Right lung (tissue), 5 donors: ENCODE measurements around the gene BMP10. TPM values are rescaled to one million over a fixed set of nuclear protein-coding genes. Genes with fewer than 3 reads are reported as not detected.
"Not testable (repeated sequence)": the region's sequence is repeated elsewhere in the genome, so short reads cannot be mapped to it uniquely, and the experiment has no call there.

ENCODE experiments used
- DNase-seq, 2 donors: peaks; one replicate each; pipeline ENCODE4 v3.0.0-alpha.2; 2013
- polyA plus RNA-seq, 5 donors: library from polyadenylated mRNA; unstranded; fragments of 120-200 nt; gene quantifications; one replicate each; pipeline versions ENCODE4 v1.2.1 to v1.2.3, GENCODE V29; 2013; ENCODE audit warnings: inconsistent platforms in 1 of 5, low replicate concordance in 1 of 5; ENCODE audit not compliant: insufficient read length in 5 of 5, insufficient read depth in 1 of 5

BMP10 gene
- polyA plus RNA-seq, 5 donors: not detected

GRCh38 chr2:68895981-68896380 lies 24.8 kb upstream of the BMP10 start:
- not testable (repeated sequence) for DNase-seq

DNA sequence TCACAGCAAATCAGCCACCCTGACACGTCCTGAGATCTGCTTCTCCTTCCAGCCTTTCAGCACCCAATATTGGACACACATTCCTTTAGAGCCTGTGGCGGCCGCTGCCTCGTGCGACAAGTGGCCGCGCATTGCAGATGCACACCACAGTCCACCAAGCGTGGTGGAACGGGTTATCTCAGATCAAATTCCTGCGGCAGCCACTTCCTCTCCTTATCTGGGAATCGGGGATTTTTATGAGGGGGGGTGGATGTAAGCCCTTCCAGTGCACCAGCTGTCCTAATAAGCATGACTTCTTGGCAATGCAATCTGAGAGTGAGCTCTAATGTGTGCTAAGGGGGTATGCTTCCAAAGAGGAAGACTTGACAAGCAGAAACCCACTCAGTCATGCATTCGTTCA lies 18.3 kb upstream of the BMP10 start:
- DNase-seq: no peak

GRCh38 chr2:68889021-68889420 lies 17.8 kb upstream of the BMP10 start:
- DNase-seq: no peak

DNA sequence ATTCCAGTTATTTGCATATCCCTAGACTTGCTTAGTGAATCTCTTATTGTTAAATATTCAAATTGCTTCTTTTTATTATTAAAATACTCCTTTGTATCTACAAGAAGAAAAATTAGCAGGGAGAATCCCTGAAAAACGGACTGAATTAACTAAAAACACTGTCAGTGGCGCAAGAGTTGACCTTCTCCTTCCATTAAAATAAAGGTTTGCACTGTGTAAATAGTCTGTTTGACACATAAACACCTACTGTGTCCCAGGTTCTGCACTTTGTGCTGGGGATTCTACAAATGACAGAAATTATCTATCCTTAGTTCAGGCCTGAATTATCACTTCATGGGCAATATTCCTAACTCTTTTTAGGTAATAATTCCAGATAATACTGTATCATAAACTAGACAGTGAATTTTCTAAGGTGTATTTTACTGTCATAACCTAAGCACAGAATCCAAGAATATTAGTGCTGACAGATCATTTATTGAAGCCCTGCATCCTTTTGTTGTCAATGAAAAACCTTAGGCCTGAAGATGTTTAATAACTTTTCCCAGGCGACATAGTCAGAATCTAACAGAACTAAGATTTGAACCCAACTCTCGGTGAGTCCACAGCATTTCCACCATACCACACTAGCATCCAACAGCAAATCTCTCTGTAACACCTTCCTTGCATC lies 17.0 kb upstream of the BMP10 start:
- DNase-seq: no peak

GRCh38 chr2:68885811-68886075 lies 14.5 kb upstream of the BMP10 start:
- no peak for DNase-seq

DNA sequence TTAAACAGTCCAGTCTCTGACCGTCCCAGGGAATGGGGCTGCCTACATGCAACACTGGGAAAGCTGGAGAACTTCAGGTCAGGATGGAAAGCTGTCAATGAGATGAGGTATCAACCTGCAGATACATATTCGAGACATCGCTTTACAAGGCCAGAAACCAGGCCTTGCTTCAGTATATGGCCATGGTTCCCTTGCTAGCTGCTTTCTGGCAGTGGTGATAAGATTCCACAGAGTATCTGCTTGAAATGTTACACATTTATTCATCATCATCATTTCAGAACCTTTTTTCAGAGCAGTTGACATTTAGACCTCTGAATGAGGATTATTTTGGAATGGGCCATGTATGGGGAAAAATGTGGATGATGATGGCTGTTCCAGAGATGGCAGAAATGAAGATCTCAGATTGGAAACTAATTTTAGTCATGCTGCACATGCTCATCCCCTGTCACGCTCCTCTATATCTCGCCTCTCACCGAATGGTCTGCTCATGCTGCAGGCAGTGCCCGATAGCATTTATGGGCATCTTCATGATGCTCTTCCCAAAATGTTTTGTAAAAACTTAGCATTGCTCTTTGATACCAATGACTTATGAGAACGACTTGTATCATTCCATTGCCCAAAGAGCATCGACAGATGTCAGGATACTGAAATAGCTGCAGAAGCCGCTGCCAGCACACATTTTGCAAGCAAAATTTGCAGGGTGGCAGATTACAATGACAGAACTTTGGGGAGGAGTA lies 14.0 kb upstream of the BMP10 start:
- no peak for DNase-seq

DNA sequence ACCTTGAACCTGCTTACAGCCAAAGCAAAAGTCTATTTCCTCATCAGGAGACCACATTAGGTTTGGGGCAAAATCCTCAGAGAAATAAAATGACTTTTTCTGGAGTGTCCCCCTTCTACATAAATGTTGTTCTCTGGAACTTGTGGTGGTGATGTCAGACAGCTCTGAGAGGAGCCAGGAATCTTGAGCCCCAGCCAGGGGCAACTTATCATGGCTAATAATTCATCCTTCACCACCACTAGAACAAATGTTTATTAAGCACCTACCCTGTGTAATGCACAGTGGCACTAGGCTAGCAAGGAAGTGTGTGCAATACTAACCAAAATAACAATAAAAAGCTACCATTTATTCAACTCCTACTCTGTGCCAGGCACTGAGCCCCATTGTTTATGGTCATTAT lies 9.0 kb upstream of the BMP10 start:
- no peak for DNase-seq

GRCh38 chr2:68879296-68879695 lies 8.1 kb upstream of the BMP10 start:
- no peak for DNase-seq

- DNase-seq: no peak
Measured at GRCh38 chr2:68878753-68879152, 7.6 kb upstream of the BMP10 start.

- no peak for DNase-seq
Measured at GRCh38 chr2:68878071-68878711, 7.0 kb upstream of the BMP10 start.

DNA sequence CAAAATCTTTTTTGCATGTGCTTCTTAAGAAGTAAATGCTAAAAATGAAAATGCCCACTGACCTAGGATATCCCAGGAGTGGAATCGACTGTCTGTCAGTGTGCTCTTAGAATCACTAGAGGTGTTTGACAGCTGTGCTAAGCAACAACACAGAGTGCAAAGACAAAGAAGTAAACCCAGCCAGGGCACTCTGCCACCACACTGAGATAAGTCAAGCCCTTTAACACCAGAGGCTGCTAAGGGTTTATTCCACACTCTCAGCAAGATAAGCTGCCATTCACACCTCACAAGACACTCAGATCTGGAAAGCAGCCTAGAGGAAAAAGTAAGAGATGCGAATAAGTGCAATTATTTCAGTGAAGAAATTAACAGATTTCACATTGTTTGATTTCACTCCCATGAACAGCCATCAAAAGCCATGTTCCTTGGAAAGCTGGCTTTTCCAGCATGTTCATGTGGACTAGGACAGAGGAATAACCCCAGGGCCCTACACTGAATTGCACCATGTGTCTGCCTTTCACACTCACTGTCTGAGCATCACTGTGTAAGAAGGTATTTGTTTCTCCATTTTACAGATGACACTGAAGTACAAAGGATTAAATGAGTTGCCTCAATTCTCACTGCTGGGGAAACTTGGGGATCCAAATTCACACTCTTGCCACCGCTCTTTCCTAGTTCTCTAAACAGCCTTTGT lies 6.0 kb upstream of the BMP10 start:
- no peak for DNase-seq

DNA sequence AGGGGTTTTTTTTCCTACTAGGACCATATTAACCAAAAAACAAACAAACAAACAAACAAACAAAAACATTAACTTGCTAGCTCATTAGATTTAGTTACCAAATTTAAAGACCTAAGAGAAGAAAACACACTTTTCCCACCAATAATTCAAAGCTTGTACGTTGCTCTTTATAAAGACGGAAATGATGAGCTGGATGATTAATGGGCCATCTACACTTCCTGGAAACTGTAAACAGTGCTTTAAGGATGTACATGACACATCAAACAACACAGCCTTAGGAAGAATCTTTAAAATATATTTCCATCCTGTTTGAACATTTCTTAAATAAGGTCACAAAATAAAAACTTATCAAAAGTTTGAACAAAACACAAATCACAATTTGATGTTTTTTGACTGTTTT lies 982 bp downstream of the BMP10 start:
- DNase-seq: no peak

GRCh38 chr2:68865108-68865507 lies 6.1 kb downstream of the BMP10 start:
- DNase-seq: no peak

DNA sequence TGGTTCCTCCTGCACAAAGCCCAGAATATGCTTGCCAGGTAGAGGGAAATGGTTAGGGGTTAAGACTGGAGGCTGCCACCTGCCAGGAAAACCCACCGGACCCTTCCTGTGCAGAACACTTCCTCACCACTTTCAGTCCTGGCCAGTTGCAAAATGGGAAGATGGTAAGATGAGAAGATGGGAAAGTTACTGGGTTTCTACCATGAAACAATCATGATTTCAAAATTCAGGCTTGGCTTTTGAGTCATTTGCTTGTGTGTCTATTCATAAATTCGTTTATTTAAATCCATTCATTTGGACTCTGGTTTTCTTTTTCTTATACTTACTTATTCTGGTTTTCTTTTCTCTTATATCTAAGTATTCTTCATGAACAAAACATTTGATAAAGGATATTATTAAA lies 7.2 kb downstream of the BMP10 start:
- no peak for DNase-seq

GRCh38 chr2:68862889-68863288 lies 8.3 kb downstream of the BMP10 start:
- no peak for DNase-seq

- no peak for DNase-seq
Measured at GRCh38 chr2:68861330-68861729, 9.9 kb downstream of the BMP10 start.

DNA sequence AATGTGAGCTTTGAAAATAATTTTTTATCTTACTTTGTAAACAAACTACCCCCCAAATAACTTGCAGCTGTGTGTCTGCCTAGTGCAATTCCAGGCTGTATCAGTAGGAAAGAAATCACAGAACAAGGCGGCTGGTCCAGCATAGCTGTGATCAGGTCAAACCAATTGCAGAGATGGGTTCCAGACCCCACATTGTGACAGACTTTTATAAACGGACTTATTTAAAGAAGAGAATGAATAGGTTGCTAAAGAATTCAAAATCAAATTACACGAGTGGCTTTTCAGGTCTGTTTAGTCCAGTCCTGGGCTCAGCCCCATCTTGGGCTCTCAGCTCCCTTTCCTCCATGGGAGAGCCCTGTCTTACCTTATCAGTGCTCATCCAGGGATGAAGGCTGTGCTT lies 11.1 kb downstream of the BMP10 start:
- no peak for DNase-seq

DNA sequence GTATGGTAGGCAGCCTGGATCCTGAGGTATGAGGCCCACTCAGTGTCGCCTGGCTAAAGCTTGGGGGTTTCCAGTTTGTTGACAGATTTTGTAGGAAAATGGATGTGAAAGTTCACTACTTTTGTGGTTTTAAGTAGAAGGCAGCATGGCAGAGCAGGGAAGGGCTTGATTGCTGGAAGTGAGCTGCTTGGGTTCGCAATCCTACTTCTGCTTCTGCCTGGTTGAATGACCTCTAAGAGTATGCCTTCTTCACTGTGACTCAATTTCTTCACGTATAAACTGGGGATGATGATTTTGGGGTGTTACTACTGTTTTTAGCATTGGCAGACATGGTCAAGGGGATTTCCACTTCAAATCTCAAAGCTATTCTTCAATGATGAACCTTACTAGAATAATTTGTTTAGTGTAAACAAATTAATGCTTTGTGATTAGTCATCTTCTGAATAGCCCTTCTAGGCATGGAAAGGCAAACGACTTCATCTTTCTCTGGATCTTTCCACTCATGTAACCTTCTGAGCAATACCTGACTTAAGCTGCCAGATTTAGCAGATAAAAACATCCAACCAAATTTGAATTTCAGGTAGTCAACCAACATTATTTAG lies 13.2 kb downstream of the BMP10 start:
- no peak for DNase-seq

DNA sequence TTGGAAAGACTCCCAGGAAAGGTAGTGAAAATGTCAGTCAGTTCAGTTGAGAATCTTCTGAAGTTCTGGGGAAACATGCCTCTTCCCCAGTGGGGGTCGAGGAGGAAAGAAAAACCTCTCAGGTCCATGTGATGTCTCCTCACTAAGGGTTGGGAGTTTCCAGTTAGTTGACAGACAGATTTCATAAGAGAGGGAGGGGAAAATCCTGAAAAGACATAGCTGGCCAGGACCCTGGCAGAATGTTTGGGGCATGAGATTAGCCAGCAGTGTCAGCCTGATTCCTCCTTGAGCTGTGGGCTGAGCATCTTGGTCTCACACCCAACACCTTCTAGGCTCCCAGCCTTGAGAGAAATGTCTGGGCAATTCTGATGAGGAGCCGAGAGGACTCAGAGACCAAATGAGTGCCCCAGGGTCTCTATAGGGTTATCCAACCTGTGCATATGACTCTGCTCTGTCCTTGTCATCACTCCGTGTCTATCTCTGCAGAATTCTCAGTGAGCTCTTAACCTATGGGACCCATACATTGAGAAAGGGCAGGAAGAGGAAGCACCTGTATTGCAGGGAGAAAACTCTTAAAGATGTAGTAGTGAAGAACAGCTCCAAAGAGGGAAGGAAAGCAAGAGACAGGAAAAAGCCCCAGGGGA lies 13.9 kb downstream of the BMP10 start:
- DNase-seq: no peak

DNA sequence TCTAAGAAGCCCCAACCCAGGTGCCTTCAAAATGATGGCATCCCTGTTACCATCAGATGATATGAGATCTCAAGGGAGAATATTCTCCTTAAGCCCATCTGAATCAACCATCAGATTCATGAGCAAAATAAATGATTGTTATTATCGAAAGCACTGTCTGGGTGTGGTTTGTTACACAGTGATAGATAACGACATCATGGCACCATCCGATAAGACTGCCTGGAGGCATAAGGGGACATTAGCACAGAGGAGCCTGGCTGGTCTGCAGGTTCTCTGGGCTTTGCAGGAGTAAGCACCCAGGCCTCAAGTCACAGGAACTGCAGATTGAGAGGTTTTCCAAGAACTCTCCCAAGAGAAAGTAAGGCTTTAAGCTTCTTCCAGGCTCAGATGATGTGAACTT lies 15.6 kb downstream of the BMP10 start:
- no peak for DNase-seq

DNA sequence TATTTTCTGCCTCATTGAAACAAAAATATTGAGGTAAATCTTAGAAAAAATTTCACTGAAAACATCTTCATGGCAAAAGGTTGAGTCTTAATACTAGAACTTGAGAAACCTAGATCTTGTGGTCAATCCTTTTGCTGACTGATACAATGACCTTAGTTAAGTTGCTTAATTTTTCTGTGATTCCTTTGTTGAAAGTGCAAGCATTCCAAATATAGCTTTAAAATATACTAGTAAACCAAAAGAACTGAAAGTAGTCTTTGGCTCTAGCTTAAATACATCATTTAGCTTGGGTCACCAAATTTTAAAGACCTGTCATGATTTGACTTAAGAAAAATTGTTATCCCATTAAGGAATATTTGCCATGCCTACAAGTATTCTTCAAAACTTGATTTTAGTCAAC lies 16.7 kb downstream of the BMP10 start:
- DNase-seq: no peak

GRCh38 chr2:68853915-68854314 lies 17.3 kb downstream of the BMP10 start:
- DNase-seq: no peak
